ENCODE measurements around the gene DLGAP5.

DLGAP5 gene

DNA sequence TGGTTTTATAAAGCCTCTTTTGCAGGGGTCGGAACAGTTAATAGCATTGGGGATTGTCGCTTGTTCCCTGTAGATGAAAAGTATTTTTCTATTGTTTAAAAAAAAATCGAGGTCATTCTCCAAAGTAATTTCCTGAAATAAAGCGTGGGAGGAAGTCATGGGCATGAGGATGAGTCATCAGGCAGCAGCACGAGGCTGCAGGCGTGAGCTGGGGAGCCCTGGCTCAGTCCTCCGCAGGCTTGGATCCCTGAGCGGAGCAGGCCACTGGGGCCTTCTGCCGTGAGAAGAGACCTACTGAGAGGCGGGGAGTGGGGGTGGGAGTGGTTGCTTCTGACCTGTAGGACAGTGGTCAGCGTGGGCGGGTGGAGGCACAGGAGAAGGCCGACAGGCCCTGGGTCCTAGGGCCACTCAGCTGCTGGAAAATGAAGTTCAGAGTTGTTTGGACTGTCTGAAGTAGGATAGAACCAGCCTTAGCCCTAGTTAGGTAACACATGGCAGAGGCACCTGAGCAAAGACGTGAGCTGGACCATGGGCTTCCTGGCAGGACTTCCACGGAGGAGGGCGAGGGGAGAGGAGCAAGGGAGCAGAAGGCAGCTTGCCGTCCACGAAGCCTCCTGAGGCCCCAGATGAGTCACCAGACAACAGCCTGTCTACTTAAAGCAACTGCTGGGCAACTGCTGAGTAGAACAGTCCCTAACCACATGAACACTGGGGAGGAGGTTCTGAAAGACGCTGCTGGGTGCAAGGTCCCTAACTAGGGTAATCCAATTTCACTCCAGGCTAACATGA is 83.4 kb downstream of the DLGAP5 start:
- DNase-seq: peak; percentile 63

DNA sequence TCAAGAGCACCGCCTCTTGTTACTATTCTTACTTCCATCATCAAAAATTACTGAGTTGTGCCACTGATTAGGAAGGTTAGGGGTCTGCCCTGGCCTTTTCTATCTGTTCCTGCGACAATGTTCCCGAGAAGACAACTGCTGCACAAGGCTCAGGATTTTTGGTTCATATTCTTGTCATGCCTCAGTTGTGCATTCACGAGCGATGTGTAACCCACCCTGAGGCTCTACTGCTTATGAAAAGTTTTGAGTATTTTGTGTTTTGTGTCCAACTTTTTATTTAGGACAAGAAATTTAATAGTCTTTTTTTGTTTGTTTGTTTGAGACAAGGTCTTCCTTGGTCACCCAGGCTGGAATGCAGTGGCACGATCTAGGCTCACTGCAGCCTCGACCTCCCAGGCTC is 85.4 kb downstream of the DLGAP5 start:
- no peak for DNase-seq

DNA sequence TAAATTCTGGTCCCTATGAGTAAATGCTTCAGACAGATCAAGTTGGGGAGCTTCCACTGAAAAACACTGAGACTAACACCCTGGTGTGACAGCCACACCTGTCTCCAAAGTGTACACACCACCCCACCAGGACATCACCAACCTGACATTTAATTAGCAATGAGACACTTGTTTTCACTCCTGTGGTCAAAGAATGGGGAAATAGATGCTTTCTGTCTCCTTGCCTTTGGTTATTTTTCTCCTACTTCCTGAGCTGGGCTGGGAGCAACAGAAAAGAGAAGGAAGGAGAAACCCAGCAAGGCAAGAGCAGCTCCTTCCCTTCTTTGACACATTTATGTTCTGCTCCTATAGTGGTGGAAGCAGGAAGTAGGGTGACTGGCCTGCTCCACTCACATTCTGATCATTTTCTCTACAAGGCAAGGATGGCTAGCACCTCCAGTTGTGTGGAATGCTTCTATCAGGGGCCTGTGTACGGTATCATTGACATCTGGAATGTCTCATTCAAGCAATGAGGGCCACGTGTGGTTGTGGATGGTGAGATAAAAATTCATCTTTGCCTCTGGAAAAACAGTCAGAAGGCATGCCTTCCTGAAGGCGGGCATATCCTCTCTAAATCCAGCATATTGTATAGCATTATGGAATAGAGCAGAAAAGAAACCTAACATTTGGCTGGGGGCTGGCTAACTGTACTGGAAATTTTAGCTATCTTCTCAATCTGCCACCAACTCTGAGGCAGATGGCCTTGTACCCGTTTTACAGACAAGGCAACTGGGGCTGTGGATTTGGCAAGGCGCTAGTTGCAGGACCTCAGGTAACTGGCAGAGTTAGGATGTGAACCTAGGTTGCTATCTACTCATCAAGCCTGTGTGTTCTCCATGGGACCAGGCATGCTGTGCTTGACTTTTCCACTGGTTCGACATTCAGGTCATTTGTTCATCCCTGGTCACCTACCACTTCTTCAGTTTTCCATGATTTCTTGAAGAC is 87.1 kb downstream of the DLGAP5 start:
- no peak for DNase-seq

DNA sequence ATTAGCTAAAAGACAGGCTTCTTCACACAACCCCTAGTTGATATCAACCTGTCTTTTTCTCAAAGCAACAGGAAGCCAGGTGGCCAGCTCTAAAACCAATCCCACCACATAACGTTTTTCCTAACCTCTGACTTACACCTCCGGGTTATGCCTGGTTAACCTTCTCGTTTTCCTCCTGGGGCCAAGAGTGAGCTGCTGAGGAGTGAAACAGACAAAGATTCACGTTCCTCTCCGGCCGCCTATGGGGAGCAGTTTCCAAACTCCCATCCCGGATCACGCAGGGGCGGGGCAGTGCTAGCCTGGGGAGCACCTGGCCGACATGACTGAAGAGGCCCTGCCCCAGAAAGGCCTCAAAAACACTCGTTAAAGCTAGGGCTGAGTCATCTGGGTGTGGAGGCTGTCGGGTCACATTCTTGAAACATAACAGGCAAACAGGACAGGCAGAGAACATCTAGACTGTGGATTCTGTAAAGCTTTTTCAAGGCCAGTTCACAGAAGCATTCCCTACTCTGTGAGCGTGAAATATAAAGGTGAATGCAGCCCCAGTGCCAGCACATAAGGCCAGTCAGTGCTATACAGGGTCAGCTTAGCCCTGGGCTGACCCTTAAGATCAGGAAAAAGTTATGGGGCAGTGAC is 88.3 kb downstream of the DLGAP5 start:
- DNase-seq: peak; percentile 72

DNA sequence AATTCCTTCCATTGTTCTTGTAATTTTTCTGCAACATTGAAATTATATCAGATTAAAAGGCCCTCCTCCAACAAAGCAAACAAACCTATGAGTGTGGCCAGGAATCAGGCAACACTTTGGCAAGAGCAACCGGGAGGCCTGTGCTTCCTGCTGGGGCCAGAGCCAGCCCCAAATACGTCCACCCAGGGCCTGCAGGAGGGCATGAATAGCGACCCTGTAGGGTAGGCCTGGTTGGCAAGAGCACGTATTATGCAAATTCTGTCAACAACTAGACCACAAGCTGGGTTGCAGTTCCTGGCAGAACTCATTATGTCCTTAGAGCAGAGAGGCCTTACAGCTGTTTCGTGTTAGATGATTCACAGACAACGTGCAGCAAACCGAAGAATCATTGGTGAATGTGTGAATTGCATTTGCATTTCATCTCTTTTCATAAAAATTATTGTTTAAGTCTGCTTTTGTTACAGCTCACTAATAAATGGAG is 89.2 kb downstream of the DLGAP5 start:
- peak; percentile 76 for DNase-seq

DNA sequence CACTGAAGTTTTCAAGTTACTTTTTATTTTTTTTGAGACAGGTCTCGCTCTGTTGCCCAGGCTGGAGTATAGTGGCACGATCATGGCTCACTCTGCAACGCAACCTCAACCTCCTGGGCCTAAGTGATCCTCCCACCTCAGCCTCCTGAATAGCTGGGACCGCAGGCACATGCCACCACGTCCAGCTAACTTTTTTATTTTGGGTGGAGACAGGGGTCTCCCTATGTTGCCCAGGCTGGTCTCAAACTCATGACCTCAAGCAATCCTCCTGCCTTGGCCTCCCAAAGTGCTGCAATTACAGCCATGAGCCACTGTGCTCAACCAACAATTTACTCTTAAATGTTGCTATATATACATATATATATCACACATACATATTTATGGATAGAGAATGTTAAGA is 89.7 kb downstream of the DLGAP5 start:
- DNase-seq: no peak

DNA sequence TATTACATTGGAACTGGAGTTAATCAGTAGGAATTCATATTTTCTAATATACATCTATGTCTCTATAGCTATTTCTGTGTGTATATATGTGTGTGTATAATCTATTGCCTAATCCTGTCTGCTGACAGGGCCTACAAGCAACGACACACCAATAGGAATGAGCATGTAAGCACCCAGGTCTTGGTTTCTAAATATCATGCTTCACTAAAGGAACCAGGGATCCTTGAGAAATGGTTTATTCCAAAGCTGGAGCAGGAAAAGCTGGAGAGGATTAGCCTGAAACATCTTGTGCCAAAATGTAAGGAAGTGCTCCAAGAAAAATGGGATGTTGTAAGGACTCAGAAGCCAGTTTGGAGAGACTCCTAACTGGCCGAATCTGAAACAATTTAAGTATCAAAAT is 91.6 kb downstream of the DLGAP5 start:
- no peak for DNase-seq

DNA sequence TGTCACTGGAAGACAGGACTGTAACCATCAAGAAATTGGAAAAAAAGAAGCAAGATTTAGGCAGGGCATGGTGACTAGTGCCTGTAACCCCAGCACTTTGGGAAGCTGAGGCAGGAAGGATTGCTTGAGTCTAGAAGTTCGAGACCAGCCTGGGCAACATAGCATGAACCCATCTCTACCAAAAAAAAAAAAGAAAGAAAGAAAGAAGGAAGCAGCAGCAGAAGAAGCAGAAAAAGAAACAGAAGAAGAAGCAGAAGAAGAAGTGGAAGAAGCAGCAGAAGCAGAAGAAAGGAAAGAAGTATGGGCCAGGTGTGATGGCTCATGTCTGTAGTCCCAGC is 92.9 kb downstream of the DLGAP5 start:
- no peak for DNase-seq
